ENCODE measurements around the gene FAM149B1.
"Not testable (repeated sequence)": the region's sequence is repeated elsewhere in the genome, so short reads cannot be mapped to it uniquely, and the experiment has no call there.

Gene FAM149B1

GRCh38 chr10:73247509-73248258 lies 79.8 kb downstream of the FAM149B1 start:
- in situ Hi-C loops (cut with HindIII; ENCODE audit: low sequenced_read_pairs) = no loop called here
- no peak for DNase-seq (ENCODE audit: low read depth)
- H3K4me3 ChIP-seq (ENCODE audit: low read depth, low read length) = peak overlapping the region; percentile 85
- no peak for TF ChIP-seq CTCF (IDR thresholded peaks at IDR 0.05; ENCODE audit: low read depth, low read length, missing control alignments)

GRCh38 chr10:73248259-73248724 lies 80.4 kb downstream of the FAM149B1 start:
- TF ChIP-seq CTCF (IDR thresholded peaks at IDR 0.05; ENCODE audit: low read depth, low read length, missing control alignments) = no peak
- DNase-seq (ENCODE audit: low read depth) = no peak
- in situ Hi-C loops (cut with HindIII; ENCODE audit: low sequenced_read_pairs) = no loop called here
- H3K4me3 ChIP-seq (ENCODE audit: low read depth, low read length) = no peak overlapping the region

- peak overlapping the region; percentile 96 for H3K4me3 ChIP-seq (ENCODE audit: low read depth, low read length)
- no peak for TF ChIP-seq CTCF (IDR thresholded peaks at IDR 0.05; ENCODE audit: low read depth, low read length, missing control alignments)
- in situ Hi-C loops (cut with HindIII; ENCODE audit: low sequenced_read_pairs) = no loop called here
- DNase-seq (ENCODE audit: low read depth) = no peak
Measured at GRCh38 chr10:73251683-73252444, 83.9 kb downstream of the FAM149B1 start.

GRCh38 chr10:73252445-73253224 lies 84.7 kb downstream of the FAM149B1 start, which contains the start of gene MRPS16:
Gene MRPS16, minus strand, starts transcription at chr10:73252644. Its CDS starts 162 bp downstream, at chr10:73252482.
- DNase-seq (ENCODE audit: low read depth) = peak; percentile 94
- in situ Hi-C loops (cut with HindIII; ENCODE audit: low sequenced_read_pairs) = no loop called here
- H3K4me3 ChIP-seq (ENCODE audit: low read depth, low read length) = peak within 1 kb of the TSS; percentile 96
- no peak for TF ChIP-seq CTCF (IDR thresholded peaks at IDR 0.05; ENCODE audit: low read depth, low read length, missing control alignments)

- TF ChIP-seq CTCF (IDR thresholded peaks at IDR 0.05; ENCODE audit: low read depth, low read length, missing control alignments) = no peak
- peak overlapping the region; percentile 96 for H3K4me3 ChIP-seq (ENCODE audit: low read depth, low read length)
- in situ Hi-C loops (cut with HindIII; ENCODE audit: low sequenced_read_pairs) = no loop called here
Measured at GRCh38 chr10:73253225-73253555, 85.3 kb downstream of the FAM149B1 start.

GRCh38 chr10:73258612-73259011 lies 90.7 kb downstream of the FAM149B1 start:
- DNase-seq (ENCODE audit: low read depth); in situ Hi-C loops (cut with HindIII; ENCODE audit: low sequenced_read_pairs); H3K4me3 ChIP-seq (ENCODE audit: low read depth, low read length): not testable (repeated sequence)

More at GRCh38 chr10:73253225-73253555, 85.3 kb downstream of the FAM149B1 start:
- DNase-seq (ENCODE audit: low read depth) = no peak
